Right lobe of liver (tissue), 6 donors: ENCODE measurements around the gene ZFR. TPM values are rescaled to one million over a fixed set of nuclear protein-coding genes. Genes with fewer than 3 reads are reported as not detected.

ENCODE experiments used
- ATAC-seq, 4 donors: fragments of 200-7000 bp; cut with Tn5 transposase; one replicate each; pipeline ENCODE4 v1.9.1; 2020; ENCODE audit warnings: mild to moderate bottlenecking in 4 of 4, moderate library complexity in 4 of 4
- DNase-seq, 3 donors: peaks; one replicate each; pipeline ENCODE4 v3.0.0-alpha.2; 2020
- H3K27ac ChIP-seq, 3 donors: fragments of 200-600 bp; one replicate each; pipeline ENCODE4 v1.8.0; 2022
- H3K27me3 ChIP-seq, 2 donors: fragments of 200-600 bp; one replicate each; pipeline ENCODE4 v1.8.0; 2022
- H3K36me3 ChIP-seq, 4 donors: fragments of 200-600 bp; sonication (generic) in 1 of 4; one replicate each; pipeline versions ENCODE4 v1.5.1 to v1.8.0; 2017 to 2022; ENCODE audit warnings: control low read depth in 1 of 4
- H3K4me1 ChIP-seq, 4 donors: fragments of 200-600 bp; sonication (generic) in 1 of 4; one replicate each; pipeline versions ENCODE4 v1.5.1 to v1.8.0; 2017 to 2022; ENCODE audit warnings: control low read depth in 1 of 4
- H3K4me3 ChIP-seq, 3 donors: fragments of 200-600 bp; one replicate each; pipeline ENCODE4 v1.8.0; 2022
- H3K9me3 ChIP-seq, 4 donors: fragments of 200-600 bp; sonication (generic) in 1 of 4; one replicate each; pipeline versions ENCODE4 v1.5.1 to v1.8.0; 2017 to 2022; ENCODE audit warnings: control low read depth in 1 of 4
- POLR2A ChIP-seq: fragments of 450-650 bp; IDR thresholded peaks from one replicate; pipeline ENCODE4 v1.6.1; 2017; ENCODE audit warnings: antibody characterized with exemption, mild to moderate bottlenecking
- WGBS: methylation state at CpG from one replicate; pipeline ENCODE4 v1.1.6; 2018; ENCODE audit warnings: low coverage, low lambda C conversion rate; ENCODE audit not compliant: insufficient coverage; ENCODE audit errors: missing lambda C conversion rate; 5-methylcytosine and 5-hydroxymethylcytosine counted together
- intact Hi-C, 2 donors: fragments of 100-400 bp; cut with DNase I; formaldehyde crosslinking; loops; one replicate each; pipeline versions ENCODE4 v1.11.2 to v1.14.1; 2022
- long read RNA-seq: library from polyadenylated mRNA; unstranded; transcript quantifications from one replicate; pipeline ENCODE4 v2.0.0, GENCODE V29; 2019
- total RNA-seq, 6 experiments: library from RNA; depleted of rRNA in 2 of 6; stranded (reverse); fragments of >200 nt in 2 of 6; fragmentation: NEBNext Ultra II Directional in 3 of 6; extraction: Animal tissue kit (Norgen Biotek cat#: 25700) in 3 of 6; gene quantifications; one replicate each; pipeline versions ENCODE4 v1.1.0 to v1.2.4, GENCODE V29; 2016 to 2023
- TF ChIP-seq, protein P1 (sequence below), 4 donors: fragments of 200-600 bp in 3 of 4; fragments of 450-650 bp in 1 of 4; IDR thresholded peaks; one replicate each; pipeline versions ENCODE4 v1.5.1 to v1.8.0; 2016 to 2022; ENCODE audit warnings: antibody characterized with exemption in 4 of 4, mild to moderate bottlenecking in 2 of 4
- donor health status: DM: no; HTN: yes; CAD: no.
- donor health status: DM: no; HTN: no; CAD: no.
- donor health status: DM: no; HTN: no; CAD: no.
- donor health status: DM: no; HTN: yes; CAD: no.
- donor health status: DM: no; HTN: yes; CAD: no.

Gene ZFR
- 10 to 100 TPM; 19.8 to 36.8 (median 25.8) TPM for total RNA-seq
- long read RNA-seq, partial matches to known transcripts, result 7 of 8 reads
- long read RNA-seq, other reads (novel, unspliced or antisense), result 0 of 8 reads

GRCh38 chr5:32444431-32445286 lies at the start of gene ZFR:
TSS of gene ZFR (minus strand) at chr5:32444740. CDS start at chr5:32444658, 82 bp downstream.
- 10% methylated on average over 30 of the region's 70 CpGs for WGBS
- Histone ChIP-seq H3K4me3 (peak within 1 kb of the TSS; percentile 78 to 94 (median 90)), H3K27ac (peak within 1 kb of the TSS; percentile 82 to 97 (median 88)), H3K27me3 (no peaks in the 10 kb centered on the region), H3K9me3 (no peaks in the 10 kb centered on the region), H3K4me1 (peaks cover 0 to 19% (median 5%) of the 10 kb centered on the region in 4 donors), H3K36me3 (no peaks in the 10 kb centered on the region)
- TF ChIP-seq, protein P1, sequence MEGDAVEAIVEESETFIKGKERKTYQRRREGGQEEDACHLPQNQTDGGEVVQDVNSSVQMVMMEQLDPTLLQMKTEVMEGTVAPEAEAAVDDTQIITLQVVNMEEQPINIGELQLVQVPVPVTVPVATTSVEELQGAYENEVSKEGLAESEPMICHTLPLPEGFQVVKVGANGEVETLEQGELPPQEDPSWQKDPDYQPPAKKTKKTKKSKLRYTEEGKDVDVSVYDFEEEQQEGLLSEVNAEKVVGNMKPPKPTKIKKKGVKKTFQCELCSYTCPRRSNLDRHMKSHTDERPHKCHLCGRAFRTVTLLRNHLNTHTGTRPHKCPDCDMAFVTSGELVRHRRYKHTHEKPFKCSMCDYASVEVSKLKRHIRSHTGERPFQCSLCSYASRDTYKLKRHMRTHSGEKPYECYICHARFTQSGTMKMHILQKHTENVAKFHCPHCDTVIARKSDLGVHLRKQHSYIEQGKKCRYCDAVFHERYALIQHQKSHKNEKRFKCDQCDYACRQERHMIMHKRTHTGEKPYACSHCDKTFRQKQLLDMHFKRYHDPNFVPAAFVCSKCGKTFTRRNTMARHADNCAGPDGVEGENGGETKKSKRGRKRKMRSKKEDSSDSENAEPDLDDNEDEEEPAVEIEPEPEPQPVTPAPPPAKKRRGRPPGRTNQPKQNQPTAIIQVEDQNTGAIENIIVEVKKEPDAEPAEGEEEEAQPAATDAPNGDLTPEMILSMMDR (IDR thresholded peaks at IDR 0.05), result no peak
- peak; percentile 75 for TF ChIP-seq POLR2A
- peak; percentile 97 to 98 (median 97) for ATAC-seq
- intact Hi-C loops, result no loop called here
- peak; percentile 95 to 97 (median 96) for DNase-seq

GRCh38 chr5:32490972-32491557 lies 46.5 kb upstream of the ZFR start:
- Histone ChIP-seq H3K9me3 (no peaks in the 10 kb centered on the region), H3K4me1 (peaks cover 0 to 4% (median 1%) of the 10 kb centered on the region in 4 donors), H3K27me3 (no peaks in the 10 kb centered on the region), H3K36me3 (no peaks in the 10 kb centered on the region), H3K27ac (no peak overlapping the region), H3K4me3 (no peak overlapping the region)
- TF ChIP-seq POLR2A, result no peak
- TF ChIP-seq, protein P1 (IDR thresholded peaks at IDR 0.05), result no peak
- DNase-seq, result no peak
- intact Hi-C loops, result loop anchor here in 1 of 2 donors (10.0 kb wide), 1 partner anchor 124 kb away; no protein-coding TSS in a partner anchor
- peak; percentile 27 to 72 (median 55) for ATAC-seq
- WGBS, result 80% methylated on average over 3 of the region's 6 CpGs

DNA sequence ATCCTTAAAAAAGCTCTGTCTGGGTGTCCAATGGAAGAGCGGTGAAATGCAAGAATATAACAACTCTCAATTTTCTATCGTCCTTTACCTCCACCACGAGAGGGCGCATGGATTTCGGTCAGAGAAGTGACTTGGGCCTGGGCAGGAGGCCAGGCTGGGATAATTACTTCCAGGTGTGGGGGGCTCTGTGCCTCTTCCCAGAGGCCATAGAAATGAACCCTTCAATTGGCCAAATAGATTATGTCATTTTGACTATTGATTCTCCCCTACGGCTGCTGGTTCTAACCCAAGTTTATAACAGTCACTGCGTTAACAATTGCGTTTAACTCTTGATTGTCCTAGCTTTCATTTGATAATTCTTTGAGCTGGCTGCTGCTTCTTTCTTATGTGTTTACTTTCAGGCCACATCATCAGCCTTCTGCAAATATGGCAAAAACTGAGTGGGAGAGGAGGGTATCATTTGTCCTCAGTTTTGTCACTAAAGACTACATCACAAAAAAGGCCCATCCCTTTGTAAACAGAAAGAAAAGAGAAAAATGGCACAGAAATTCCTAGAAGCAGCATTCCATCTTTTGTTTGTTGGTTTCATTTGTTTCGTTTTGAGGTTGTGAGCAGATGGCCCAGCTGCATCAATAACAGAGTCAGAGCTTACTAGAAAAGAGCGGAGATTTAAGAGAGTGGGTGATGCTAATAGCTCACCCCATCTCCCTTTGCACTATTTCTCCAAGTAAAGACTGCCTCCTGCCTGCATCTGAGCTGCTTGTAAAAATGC lies 45.4 kb upstream of the ZFR start:
- intact Hi-C loops, result loop anchor here (10.0 kb wide), 1 partner anchor 125 kb away; no protein-coding TSS in a partner anchor
- H3K4me3 ChIP-seq, result no peak overlapping the region
- 9% methylated on average over 10 of the region's 10 CpGs for WGBS
- peak; percentile 69 to 81 (median 74) for DNase-seq
- no peaks in the 10 kb centered on the region for H3K9me3 ChIP-seq
- no peak overlapping the region for H3K27ac ChIP-seq
- peak; percentile 78 to 93 (median 92) for ATAC-seq
- no peak for TF ChIP-seq POLR2A
- TF ChIP-seq, protein P1 (IDR thresholded peaks at IDR 0.05), result peak; percentile 68 to 78 (median 74)
- H3K4me1 ChIP-seq, result peaks cover 0 to 4% (median 1%) of the 10 kb centered on the region in 4 donors
- H3K36me3 ChIP-seq, result no peaks in the 10 kb centered on the region
- no peaks in the 10 kb centered on the region for H3K27me3 ChIP-seq

- DNase-seq, result no peak
- Histone ChIP-seq H3K27me3 (no peaks in the 10 kb centered on the region), H3K9me3 (no peaks in the 10 kb centered on the region), H3K4me3 (no peak overlapping the region), H3K4me1 (peaks cover 0 to 4% (median 1%) of the 10 kb centered on the region in 4 donors), H3K27ac (no peak overlapping the region), H3K36me3 (no peaks in the 10 kb centered on the region)
- no peak for TF ChIP-seq POLR2A
- TF ChIP-seq, protein P1 (IDR thresholded peaks at IDR 0.05), result no peak
- WGBS, result 70% methylated on average over 5 of the region's 5 CpGs
- intact Hi-C loops, result loop anchor here in 1 of 2 donors (10.0 kb wide), 1 partner anchor 127 kb away; no protein-coding TSS in a partner anchor
- no peak for ATAC-seq
Measured at GRCh38 chr5:32487424-32487823, 42.9 kb upstream of the ZFR start.
